Measurements from ENCODE around the gene PRXL2A.
"Not testable (repeated sequence)": the region's sequence is repeated elsewhere in the genome, so short reads cannot be mapped to it uniquely, and the experiment has no call there.

Gene PRXL2A

GRCh38 chr10:80412486-80412885, 4.1 kb downstream of the PRXL2A start:
- DNase-seq (ENCODE audit: insufficient read length) (no peak), FAIRE-seq (no peak)
- TF ChIP-seq POLR2A (IDR thresholded peaks at IDR 0.05; ENCODE audit: low read depth, low read length) (no peak), TAF1 (IDR thresholded peaks at IDR 0.05; ENCODE audit: borderline replicate concordance, low read depth, low read length) (no peak), POLR2AphosphoS5 (IDR thresholded peaks at IDR 0.05; ENCODE audit: low read depth, low read length) (no peak)

GRCh38 chr10:80413271-80413996, 5.1 kb downstream of the PRXL2A start:
- DNase-seq (ENCODE audit: insufficient read length), result no peak
- TF ChIP-seq POLR2A (IDR thresholded peaks at IDR 0.05; ENCODE audit: low read depth, low read length), result no peak
- TF ChIP-seq POLR2AphosphoS5 (IDR thresholded peaks at IDR 0.05; ENCODE audit: low read depth, low read length), result no peak
- no peak for TF ChIP-seq TAF1 (IDR thresholded peaks at IDR 0.05; ENCODE audit: borderline replicate concordance, low read depth, low read length)
- no peak for FAIRE-seq

GRCh38 chr10:80414142-80414895, 6.0 kb downstream of the PRXL2A start:
- no peak for FAIRE-seq
- DNase-seq (ENCODE audit: insufficient read length), result no peak
- no peak for TF ChIP-seq POLR2AphosphoS5 (IDR thresholded peaks at IDR 0.05; ENCODE audit: low read depth, low read length)
- no peak for TF ChIP-seq TAF1 (IDR thresholded peaks at IDR 0.05; ENCODE audit: borderline replicate concordance, low read depth, low read length)
- TF ChIP-seq POLR2A (IDR thresholded peaks at IDR 0.05; ENCODE audit: low read depth, low read length), result no peak

GRCh38 chr10:80415734-80416478, 7.6 kb downstream of the PRXL2A start:
- no peak for TF ChIP-seq POLR2AphosphoS5 (IDR thresholded peaks at IDR 0.05; ENCODE audit: low read depth, low read length)
- TF ChIP-seq TAF1 (IDR thresholded peaks at IDR 0.05; ENCODE audit: borderline replicate concordance, low read depth, low read length), result no peak
- no peak for TF ChIP-seq POLR2A (IDR thresholded peaks at IDR 0.05; ENCODE audit: low read depth, low read length)
- DNase-seq (ENCODE audit: insufficient read length) (no peak), FAIRE-seq (no peak)

- no peak for TF ChIP-seq TAF1 (IDR thresholded peaks at IDR 0.05; ENCODE audit: borderline replicate concordance, low read depth, low read length)
- no peak for TF ChIP-seq POLR2AphosphoS5 (IDR thresholded peaks at IDR 0.05; ENCODE audit: low read depth, low read length)
- TF ChIP-seq POLR2A (IDR thresholded peaks at IDR 0.05; ENCODE audit: low read depth, low read length), result no peak
- DNase-seq (ENCODE audit: insufficient read length) (no peak), FAIRE-seq (no peak)
These were observed 8.2 kb downstream of the PRXL2A start for GRCh38 chr10:80416479-80417098.

- FAIRE-seq; DNase-seq (ENCODE audit: insufficient read length): not testable (repeated sequence)
These were observed 8.9 kb downstream of the PRXL2A start for GRCh38 chr10:80417256-80417655.

GRCh38 chr10:80421050-80421706, 12.8 kb downstream of the PRXL2A start:
- no peak for DNase-seq (ENCODE audit: insufficient read length)
- TF ChIP-seq POLR2A (IDR thresholded peaks at IDR 0.05; ENCODE audit: low read depth, low read length) (no peak), TAF1 (IDR thresholded peaks at IDR 0.05; ENCODE audit: borderline replicate concordance, low read depth, low read length) (no peak), POLR2AphosphoS5 (IDR thresholded peaks at IDR 0.05; ENCODE audit: low read depth, low read length) (no peak)
- no peak for FAIRE-seq

- no peak for TF ChIP-seq POLR2AphosphoS5 (IDR thresholded peaks at IDR 0.05; ENCODE audit: low read depth, low read length)
- TF ChIP-seq POLR2A (IDR thresholded peaks at IDR 0.05; ENCODE audit: low read depth, low read length), result no peak
- no peak for TF ChIP-seq TAF1 (IDR thresholded peaks at IDR 0.05; ENCODE audit: borderline replicate concordance, low read depth, low read length)
- DNase-seq (ENCODE audit: insufficient read length), result no peak
- FAIRE-seq, result peak; percentile 44
These were observed 13.6 kb downstream of the PRXL2A start for GRCh38 chr10:80421707-80422536.

- TF ChIP-seq POLR2AphosphoS5 (IDR thresholded peaks at IDR 0.05; ENCODE audit: low read depth, low read length) (no peak), TAF1 (IDR thresholded peaks at IDR 0.05; ENCODE audit: borderline replicate concordance, low read depth, low read length) (no peak), POLR2A (IDR thresholded peaks at IDR 0.05; ENCODE audit: low read depth, low read length) (no peak)
- no peak for DNase-seq (ENCODE audit: insufficient read length)
- no peak for FAIRE-seq
These were observed 17.6 kb downstream of the PRXL2A start for GRCh38 chr10:80425901-80426300.

- FAIRE-seq, result no peak
- no peak for TF ChIP-seq POLR2A (IDR thresholded peaks at IDR 0.05; ENCODE audit: low read depth, low read length)
- no peak for DNase-seq (ENCODE audit: insufficient read length)
These were observed 19.2 kb downstream of the PRXL2A start for GRCh38 chr10:80427541-80427940.
